Measurements from ENCODE around the gene SIGLEC5.
"Not testable (repeated sequence)": the region's sequence is repeated elsewhere in the genome, so short reads cannot be mapped to it uniquely, and the experiment has no call there.

Gene SIGLEC5, protein sequence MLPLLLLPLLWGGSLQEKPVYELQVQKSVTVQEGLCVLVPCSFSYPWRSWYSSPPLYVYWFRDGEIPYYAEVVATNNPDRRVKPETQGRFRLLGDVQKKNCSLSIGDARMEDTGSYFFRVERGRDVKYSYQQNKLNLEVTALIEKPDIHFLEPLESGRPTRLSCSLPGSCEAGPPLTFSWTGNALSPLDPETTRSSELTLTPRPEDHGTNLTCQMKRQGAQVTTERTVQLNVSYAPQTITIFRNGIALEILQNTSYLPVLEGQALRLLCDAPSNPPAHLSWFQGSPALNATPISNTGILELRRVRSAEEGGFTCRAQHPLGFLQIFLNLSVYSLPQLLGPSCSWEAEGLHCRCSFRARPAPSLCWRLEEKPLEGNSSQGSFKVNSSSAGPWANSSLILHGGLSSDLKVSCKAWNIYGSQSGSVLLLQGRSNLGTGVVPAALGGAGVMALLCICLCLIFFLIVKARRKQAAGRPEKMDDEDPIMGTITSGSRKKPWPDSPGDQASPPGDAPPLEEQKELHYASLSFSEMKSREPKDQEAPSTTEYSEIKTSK

DNA sequence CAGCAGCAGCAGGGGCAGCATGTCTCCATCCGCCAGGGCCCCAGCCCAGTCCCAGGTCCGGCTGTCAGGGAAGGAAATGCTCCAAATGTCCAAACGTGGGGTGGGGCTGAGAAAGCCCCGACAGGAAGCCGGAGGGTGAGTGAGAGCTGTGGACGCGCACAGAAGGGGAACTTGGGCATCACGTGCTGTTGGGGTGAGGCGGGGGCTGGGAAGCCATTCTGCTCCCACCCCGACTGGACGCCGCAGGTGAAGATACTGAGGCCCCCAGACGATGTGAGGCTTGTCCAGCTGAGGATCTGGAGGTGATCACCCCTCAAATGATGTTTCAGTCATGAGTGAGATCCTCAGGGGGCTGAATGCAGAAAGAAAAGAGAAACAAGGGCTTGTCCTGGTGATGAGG, at the start of gene SIGLEC5:
SIGLEC5 (minus strand) TSS at position 87 of the 400 bp plus-strand sequence; CDS start at position 21, 66 bp downstream.
- not testable (repeated sequence) for DNase-seq (ENCODE audit: low spot score)

DNA sequence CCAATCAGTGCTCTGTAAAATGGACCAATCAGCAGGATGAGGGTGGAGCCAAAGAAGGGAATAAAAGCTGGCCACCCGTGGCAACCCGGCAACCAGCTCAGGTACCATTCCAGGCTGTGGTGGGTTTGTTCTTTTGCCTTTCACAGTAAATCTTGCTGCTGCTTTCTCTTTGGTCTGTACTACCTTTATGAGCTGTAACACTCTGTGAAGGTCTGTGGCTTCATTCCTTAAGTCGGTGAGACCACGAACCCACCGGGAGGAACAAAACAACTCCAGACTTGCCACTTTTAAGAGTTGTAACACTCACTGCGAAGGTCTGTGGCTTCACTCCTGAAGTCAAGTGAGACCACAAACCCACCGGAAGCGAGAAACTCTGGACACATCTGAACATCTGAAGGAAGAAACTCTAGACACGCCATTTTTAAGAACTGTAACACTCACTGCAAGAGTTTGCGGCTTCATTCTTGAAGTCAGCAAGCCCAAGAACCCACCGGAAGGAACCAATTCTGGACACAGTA, 46.4 kb upstream of the SIGLEC5 start:
- no peak for DNase-seq (ENCODE audit: low spot score)

DNA sequence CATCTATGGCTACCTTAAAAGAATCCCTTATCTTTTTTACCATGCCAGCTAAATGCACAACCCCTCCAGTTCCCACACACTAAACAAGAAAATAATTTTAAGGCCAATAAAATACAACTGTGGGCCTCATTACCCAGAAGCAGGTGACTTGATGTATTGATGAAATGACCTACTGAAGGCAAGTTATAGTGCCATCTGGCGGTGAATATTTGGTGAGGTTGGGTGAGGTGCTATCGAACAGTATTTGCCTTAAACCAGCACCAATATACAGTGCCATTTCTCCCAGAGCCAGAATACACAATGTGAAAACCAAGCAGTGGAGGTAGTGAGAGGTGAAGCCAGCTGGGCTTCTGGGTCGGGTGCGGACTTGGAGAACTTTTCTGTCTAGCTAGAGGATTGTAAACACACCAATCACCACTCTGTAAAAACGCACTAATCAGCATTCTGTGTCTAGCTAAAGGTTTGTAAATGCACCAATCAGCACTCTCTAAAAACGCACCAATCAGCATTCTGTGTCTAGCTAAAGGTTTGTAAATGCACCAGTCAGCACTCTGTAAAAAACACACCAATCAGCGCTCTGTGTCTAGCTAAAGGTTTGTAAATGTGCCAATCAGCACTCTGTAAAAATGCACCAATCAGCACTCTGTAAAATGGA, 45.8 kb upstream of the SIGLEC5 start:
- DNase-seq (ENCODE audit: low spot score): not testable (repeated sequence)

DNA sequence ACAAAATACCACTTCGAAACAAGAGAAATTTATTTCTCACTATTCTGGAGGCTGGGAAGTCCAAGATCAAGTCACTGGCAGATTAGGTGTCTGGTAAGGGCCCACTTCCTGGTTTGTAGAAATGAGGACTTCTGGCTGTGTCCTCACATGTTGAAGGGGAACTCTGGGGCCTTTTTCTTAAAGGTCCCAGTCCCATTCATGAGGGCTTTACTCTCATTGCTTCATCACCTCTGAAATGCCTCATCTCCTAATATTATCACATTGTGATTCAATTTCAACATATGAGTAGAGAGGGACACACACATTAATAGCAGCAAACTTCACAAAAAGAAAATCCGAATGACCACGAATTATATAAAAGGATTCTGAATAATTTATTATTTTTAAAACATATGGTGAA, 38.0 kb upstream of the SIGLEC5 start:
- no peak for DNase-seq (ENCODE audit: low spot score)

DNA sequence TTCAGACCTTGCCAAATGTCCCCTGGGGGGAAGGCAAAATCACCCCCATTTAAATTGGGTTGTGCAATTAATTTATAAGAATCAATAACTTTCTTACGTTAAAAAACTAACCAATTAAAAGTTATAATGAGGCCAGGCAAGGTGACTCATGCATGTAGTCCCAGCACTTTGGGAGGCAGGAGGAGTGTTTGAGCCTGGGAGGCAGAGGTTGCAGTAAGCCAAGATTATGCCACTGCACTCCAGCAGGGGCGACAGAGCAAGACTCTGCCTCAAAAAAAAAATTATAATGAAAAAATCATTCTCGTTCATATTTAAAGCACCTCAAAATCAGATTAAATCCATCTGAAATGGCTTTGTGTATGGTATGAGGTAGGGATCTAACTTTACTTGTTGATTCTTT, 34.8 kb upstream of the SIGLEC5 start:
- DNase-seq (ENCODE audit: low spot score): no peak

DNA sequence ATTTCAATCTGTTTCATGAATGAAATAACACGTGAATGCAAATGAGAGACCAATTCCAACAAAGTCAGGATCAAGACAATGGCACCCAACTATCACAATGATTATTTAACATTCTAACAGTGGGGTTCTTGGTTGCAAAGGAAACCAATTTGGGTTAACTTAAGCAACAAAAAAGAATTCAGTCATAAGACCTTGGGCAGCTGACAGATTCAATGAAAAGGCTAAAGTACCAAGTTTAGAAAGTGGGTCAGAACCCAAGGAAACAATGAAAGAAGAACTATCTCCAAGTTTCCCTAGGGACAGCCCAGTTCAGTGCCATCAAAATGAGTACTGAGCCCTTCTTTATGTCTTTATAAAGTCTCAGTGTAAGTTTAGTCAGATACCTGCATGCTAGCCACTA, 33.9 kb upstream of the SIGLEC5 start:
- DNase-seq (ENCODE audit: low spot score): no peak

DNA sequence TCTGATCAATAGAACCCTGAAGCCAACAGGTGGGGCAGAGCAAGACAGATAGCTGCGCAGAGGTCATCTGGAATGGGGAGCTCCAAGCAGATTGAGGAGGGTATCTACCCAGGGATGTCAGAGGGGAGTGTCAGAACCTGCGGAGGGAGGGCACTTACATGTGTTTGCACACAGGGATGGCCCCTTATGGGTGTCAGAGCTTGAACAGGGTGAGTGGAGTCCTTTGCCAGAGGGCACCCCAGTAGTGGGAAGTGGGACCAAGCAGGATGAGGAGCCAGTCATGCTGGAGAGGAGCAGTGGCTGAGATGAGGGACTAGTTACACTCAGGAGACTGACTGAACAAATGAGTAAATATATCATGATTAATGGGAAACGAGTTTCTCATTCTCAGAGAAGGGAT, 33.4 kb upstream of the SIGLEC5 start:
- DNase-seq (ENCODE audit: low spot score): no peak

DNA sequence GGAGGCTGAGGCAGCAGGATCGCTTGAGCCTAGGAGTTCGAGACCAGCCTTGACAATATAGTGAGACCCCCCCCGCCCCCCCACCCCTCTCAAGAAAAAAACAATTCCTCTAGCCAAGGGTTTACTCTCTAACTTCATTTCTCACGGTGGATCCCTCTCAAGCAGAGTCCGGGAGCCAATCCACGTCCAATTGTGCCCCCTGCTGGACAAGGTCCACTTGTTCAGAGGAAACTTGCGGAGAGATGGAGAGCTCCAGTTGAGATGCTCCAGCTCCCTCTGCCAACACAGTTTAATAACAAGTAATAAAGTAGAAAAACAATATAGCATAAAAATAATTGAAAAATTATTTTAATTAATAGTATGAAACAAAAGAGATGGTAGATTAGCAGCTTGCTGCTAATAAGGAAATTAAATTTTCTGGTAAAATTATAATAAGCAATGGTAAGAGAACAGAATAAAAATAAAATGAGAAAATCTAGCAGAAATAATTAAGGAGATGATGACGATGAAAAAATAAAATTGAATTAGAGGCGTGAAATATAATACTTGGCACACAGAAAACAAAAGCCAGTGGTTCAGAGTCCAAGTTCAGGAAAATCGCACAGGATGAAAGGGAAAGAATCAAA, 30.9 kb upstream of the SIGLEC5 start:
- DNase-seq (ENCODE audit: low spot score): peak; percentile 75

DNA sequence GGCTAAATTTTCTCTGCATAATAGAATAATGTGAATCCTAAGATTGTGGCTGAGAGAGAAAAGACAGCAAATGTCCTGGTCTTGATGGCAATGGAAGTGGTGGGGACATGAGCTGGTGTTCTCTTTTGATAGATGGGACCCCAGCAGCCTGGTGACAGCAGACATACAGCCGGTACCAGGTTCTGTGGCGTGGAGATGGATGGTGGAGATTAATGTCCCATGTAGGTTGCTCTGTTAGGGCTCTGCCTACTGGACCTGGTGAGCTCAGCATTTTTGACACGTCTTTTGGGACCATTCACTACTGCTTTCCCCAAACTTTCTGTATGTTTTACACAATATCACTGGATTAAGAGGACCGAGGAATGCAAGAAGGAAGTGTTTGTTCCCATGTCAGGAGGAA, 24.6 kb upstream of the SIGLEC5 start:
- no peak for DNase-seq (ENCODE audit: low spot score)

DNA sequence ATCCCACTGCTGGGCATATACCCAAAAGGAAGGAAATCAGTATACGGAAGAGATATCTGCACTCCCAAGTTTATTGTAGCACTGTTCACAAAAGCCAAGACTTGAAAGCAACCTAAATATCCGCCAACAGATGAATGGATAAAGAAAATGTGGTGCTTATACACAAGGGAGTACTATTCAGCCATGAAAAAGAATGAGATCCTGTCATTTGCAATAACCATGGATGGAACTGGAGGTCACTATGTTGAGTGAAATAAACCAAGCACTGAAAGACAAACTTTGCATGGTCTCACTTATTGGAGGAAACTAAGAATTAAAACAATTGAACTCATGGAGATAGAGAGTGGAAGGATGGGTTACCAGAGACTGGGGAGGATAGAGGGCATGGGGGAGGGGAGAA, 23.0 kb upstream of the SIGLEC5 start:
- no peak for DNase-seq (ENCODE audit: low spot score)

DNA sequence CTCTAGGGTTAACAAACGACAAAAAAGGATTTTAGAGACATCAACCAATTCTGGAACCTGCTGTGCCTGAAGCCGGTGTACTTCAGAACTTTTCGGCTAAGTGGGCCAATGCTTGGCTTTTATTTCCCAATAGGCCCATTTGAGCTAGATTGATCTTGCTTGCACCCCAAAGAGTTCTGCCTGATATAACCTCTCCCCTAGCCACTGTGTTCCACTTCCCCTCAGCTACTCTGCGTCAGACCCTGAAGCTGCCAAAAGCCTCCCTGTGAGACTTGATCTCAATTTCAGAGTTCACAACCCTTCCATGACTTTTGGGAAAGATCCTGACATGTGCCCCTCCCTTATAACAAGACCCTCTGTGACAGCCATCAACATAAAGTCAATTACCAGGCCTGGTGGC, 22.1 kb upstream of the SIGLEC5 start:
- DNase-seq (ENCODE audit: low spot score): no peak

DNA sequence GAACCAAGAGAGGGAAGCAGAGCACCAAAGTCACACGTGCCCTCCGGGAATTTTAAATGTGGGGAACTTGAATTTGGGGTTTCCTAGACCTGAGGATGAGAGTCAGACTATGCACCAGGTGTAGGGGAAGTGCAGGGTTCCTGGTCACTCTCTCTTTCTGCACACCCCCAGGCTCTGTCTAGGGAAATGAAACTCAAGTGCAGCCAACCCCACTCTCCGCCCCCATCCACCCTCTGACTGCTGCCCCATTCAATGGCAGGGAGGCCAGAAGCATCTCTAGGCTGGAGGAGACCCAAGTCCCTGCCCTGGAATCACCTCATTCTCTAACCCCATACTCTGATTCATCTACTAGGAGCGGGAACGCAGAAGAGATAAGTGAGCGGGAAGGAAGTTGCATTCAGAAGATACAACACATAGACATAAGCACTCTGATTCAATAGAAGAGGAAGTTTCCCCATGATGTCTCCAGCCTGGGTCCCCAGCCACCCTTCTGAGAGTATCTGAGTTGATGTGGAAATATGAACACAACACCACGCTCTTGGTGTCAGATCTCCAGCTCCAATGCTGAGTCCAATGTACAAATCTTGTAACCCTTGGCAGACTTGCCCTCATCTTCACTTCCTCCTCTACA, 21.1 kb upstream of the SIGLEC5 start:
- no peak for DNase-seq (ENCODE audit: low spot score)

DNA sequence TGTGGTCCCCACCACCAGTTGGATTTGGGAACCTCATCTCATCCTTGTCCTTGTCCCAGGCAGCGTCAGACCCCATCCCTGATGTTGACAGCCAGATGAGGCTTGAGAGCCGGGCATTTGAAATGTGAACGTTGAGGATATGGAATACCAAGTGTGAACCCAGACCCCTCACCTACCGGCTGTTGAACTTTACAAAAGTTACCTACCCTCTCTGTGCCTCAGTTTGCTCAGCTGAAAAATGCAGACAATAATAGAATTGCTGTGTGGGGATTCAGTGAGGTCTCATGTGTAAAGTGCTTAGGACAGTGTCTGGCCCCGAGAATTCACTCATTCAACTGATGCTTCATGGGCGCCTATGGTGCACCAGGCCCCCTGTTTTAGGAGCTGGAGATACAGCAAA, 17.1 kb upstream of the SIGLEC5 start:
- DNase-seq (ENCODE audit: low spot score): no peak

DNA sequence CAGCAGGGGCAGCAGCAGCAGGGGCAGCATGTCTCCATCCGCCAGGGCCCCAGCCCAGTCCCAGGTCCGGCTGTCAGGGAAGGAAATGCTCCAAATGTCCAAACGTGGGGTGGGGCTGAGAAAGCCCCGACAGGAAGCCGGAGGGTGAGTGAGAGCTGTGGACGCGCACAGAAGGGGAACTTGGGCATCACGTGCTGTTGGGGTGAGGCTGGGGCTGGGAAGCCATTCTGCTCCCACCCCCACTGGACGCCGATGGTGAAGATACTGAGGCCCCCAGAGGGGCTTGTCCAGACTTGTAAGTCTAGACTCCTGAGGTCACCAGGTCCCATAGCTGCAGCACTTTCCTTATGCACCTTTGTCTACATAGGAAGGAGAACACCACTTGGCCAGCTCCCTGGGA, 16.5 kb upstream of the SIGLEC5 start, which contains the start of gene SIGLEC14:
SIGLEC14 (minus strand) TSS at position 96 of the 400 bp plus-strand sequence; CDS start at position 30, 66 bp downstream.
- not testable (repeated sequence) for DNase-seq (ENCODE audit: low spot score)

DNA sequence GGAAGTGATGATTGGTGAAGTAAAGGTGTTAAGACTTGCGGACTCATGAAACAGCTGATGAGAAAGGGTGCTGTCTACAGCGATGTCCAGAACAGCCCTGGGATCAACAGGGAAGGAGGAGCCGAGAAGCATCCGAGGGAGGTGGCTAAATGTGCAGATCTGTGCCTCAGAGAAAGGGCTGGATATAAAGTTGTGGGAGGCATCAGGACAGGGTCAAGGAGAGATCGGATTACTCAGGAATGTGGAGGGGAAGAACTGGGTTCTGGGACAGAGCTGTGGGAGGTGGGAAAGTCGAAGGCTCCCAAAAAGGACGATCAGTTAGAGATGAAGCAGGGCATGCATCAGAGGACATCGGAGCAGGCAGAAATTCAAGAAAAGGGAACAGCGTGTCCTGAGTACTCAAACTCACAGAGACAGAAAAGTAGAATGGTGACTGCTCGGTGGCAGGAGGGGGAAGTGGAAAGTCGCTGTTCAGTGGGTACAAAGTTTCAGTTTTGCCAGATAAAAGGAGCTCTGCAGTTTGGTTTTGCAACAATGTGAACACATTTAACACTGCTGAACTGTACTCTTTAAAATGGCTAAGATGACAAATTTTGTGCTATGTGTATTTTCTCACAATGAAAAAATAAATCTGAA, 14.6 kb upstream of the SIGLEC5 start:
- DNase-seq (ENCODE audit: low spot score): no peak

DNA sequence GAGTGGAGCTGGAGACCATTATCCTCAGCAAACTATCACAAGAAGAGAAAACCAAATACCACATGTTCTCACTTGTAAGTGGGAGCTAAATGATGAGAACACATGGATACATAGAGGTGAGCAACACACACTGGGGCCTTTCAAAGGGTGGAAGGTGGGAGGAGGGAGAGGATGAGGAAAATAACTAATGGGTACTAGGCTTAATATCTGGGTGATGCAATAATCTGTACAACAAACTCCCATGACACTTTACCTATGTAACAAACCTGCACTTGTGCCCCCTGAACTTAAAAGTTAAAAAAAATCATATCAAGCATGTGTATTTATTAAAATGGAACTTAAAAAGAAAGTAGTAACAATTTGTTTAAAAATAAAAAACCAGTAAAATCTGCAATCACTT, 11.4 kb upstream of the SIGLEC5 start:
- no peak for DNase-seq (ENCODE audit: low spot score)

DNA sequence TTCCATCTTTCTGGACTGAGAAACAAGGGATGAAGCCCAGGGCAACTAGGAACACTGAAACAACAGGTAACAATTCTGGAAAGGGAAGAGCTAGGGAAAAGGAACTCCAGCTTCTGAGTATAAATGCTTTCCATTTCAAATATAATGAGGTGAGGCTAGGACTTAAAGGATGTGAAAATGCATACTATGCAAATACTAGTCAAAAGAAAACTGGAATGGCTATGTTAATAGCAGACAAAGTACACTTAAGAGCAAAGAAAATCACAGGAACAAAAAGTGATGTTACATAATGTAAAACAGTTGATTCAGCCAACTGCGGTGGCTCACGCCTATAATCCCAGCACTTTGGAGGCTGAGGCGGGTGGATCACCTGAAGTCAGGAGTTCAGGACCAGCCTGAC, 10.2 kb upstream of the SIGLEC5 start:
- DNase-seq (ENCODE audit: low spot score): no peak

DNA sequence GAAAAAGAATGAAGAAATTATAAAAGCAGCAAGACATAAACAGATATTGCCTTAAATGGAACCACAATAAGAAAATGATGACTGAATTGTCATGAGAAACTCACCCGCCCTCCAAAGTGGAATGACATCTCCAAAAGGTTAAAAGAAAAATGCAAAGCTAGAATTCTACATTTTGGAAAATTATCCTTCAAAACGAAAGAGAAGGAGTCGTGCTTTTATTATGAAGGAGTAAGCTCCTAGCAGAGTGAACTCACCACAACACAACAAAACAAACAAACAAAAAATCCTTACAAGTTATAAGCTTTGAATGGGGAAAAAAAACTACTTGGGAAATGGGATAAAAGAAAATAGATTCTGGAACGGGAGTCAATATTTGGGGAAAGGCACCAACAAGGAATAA, 9.7 kb upstream of the SIGLEC5 start:
- no peak for DNase-seq (ENCODE audit: low spot score)

DNA sequence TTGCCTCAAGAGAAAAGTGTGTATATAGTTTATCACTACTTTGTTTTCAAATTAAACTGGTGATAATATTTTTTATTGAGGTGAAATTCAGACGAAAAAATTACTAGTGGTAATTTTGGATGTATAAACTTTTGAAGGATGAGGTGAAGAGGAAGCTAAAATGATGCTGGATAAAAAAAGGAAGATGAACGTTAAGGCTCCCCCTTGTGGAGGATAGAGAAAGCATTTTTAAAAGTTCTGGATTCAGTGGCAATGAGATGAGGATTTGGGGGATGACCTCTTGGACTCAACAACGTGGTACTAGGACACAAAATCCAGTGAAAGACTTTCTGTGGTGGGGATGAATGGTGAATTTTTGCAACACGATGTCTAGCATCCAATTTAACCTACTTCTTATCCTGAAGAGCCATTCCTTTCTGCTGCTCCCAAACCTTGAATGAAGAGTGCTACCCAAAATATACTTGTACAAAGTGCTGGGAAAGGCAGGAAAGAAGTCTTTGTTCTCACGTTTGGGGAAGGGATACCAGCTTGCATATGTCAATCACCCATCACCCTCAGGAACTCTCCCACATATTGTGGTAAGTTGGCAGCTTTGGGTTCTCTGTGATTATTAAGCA, 7.3 kb upstream of the SIGLEC5 start:
- DNase-seq (ENCODE audit: low spot score): no peak

DNA sequence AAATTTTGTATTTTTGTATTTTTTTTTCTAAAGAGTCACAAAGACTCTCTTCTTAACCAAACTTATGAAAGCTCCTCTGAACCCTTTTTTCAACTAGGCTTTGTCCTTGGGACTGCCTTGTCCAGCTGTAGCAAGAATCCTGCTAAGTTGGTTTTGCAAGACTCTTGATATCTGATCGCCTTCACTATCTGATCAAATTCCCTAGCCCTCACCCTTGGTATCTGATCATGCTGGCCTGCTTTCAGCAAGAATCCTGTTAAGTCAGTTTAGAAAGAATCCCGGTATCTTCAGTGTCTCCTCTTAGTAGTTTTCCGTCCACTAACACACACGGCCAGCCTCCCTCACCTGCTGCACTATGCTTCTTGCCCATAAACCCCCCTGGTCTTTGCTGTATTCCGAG, 1.9 kb upstream of the SIGLEC5 start:
- DNase-seq (ENCODE audit: low spot score): no peak

All from left forelimb (tissue), 1 donor.